ENCODE measurements around the gene PDS5B. TPM values are rescaled to one million over a fixed set of nuclear protein-coding genes. Genes with fewer than 3 reads are reported as not detected.

The PDS5B gene
- total and polyA plus RNA-seq, 10 of the 15 experiments (the other 5 are each of a cell fraction or from before 2014, with no cell fraction given) = 15.4 to 55.3 (median 30.7) TPM

DNA sequence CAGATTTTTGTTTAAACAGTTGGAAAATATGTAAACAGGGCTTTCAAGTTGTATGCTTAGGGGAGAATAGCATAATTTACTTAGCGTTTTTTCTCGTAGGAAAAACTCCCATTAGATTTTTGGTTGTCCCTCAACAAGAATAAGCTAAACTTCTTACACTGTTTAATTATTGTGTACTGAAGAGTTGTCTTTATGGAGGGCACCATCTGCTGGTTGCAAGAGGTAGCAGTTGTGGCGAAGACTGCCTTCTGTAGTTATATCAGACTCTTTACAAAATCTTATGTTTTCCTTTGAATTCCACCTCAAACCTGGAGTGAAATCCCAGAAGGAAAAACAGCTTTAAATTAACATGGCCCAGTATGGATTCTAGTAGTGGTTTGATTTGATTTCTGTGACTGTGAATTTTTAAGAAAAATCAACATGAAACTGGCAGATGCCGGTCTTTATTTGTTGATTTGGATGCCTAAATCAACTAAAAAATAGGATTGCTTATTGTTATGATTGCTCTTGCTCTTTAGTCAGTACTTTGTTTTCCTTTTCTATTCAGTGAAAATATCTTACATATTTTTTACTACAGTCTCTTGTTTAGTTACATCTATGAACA, 53.4 kb downstream of the PDS5B start:
- peak; percentile 91 for ATAC-seq
- intact Hi-C loops (cut with micrococcal nuclease; ENCODE audit: unreplicated experiment) = loop anchor here (1.0 to 10.0 kb wide), 2 partner anchors 53 to 275 kb away; partner anchors contain the start of gene PDS5B
- Histone ChIP-seq H3K4me2 (ENCODE audit: control insufficient read depth, insufficient read depth) (no peak overlapping the region), H3K4me3 (no peak overlapping the region), H3K9me3 (replicated peaks; ENCODE audit: control insufficient read depth, insufficient read depth, low read length) (no peaks in the 10 kb centered on the region), H3K9ac (ENCODE audit: control insufficient read depth, insufficient read depth, low read length) (no peak overlapping the region), H3K27ac (ENCODE audit: control insufficient read depth, insufficient read depth) (no peak overlapping the region), H3K79me2 (ENCODE audit: control insufficient read depth, insufficient read depth, low read length) (peaks cover 75% of the 10 kb centered on the region), H4K20me1 (ENCODE audit: control insufficient read depth, insufficient read depth) (no peaks in the 10 kb centered on the region), H3K27me3 (replicated peaks in 1 of 2; ENCODE audit: control insufficient read depth in 2 of 2, insufficient read depth in 2 of 2, low read length in 1 of 2) (no peaks in the 10 kb centered on the region), H2AFZ (ENCODE audit: control insufficient read depth, low read depth, low read length) (no peak overlapping the region), H3K36me3 (ENCODE audit: control insufficient read depth in 2 of 2, insufficient read depth in 2 of 2, low read length in 1 of 2) (no peaks in the 10 kb centered on the region), H3K4me1 (ENCODE audit: control insufficient read depth, insufficient read depth, low read length) (peaks cover 9% of the 10 kb centered on the region)
- ChIA-PET SMC1A (ENCODE audit: uncharacterized antibody, unreplicated experiment) (interaction anchor here (1.0 to 4.9 kb wide), 9 partner anchors 9 to 272 kb away, joined by 3 to 79 read pairs (median 4); no protein-coding TSS in a partner anchor), RAD21 (ENCODE audit: unreplicated experiment) (interaction anchor here (0.7 to 1.3 kb wide), 7 partner anchors 10 to 903 kb away, joined by 3 to 45 read pairs (median 8); partner anchors contain the start of gene PDS5B), CTCF (interaction anchor here (0.6 to 4.7 kb wide), 22 partner anchors 11 to 903 kb away, joined by 3 to 76 read pairs (median 5); partner anchors contain the start of gene PDS5B), POLR2A (no interaction called here)
- no TSS peak for BruUV-seq (replicated peaks)
- peak; percentile 77 for FAIRE-seq
- WGBS (ENCODE audit: insufficient coverage, insufficient replicate concordance, low lambda C conversion rate, missing lambda C conversion rate) = 25% methylated on average over 4 of the region's 4 CpGs
- peak; percentile 15 for DNase-seq (ENCODE audit: low read depth, low spot score)
- in situ Hi-C loops (cut with MboI) = no loop called here
- TF ChIP-seq RAD21 (IDR thresholded peaks at IDR 0.05; ENCODE audit: insufficient read depth, low read depth, low read length) (peak; percentile 73), ZSCAN29 (IDR thresholded peaks at IDR 0.05) (no peak), MYC (IDR thresholded peaks at IDR 0.05; ENCODE audit: insufficient read depth, insufficient read length, insufficient replicate concordance, low read length, severe bottlenecking) (no peak), SUZ12 (IDR thresholded peaks at IDR 0.05; ENCODE audit: unreplicated experiment) (no peak), FOXM1 (IDR thresholded peaks at IDR 0.05; ENCODE audit: low read depth, low read length) (peak; percentile 38; the same call in 1 of the 2 replicates), ZNF622 (IDR thresholded peaks at IDR 0.05) (no peak), POLR2A (IDR thresholded peaks at IDR 0.05; ENCODE audit: low read depth, low read length) (no peak), EP300 (IDR thresholded peaks at IDR 0.05; ENCODE audit: borderline replicate concordance in 1 of 2, control insufficient read depth in 1 of 2, low read depth in 2 of 2, low read length in 2 of 2) (no peak), SIN3A (IDR thresholded peaks at IDR 0.05; ENCODE audit: low read depth, low read length) (no peak)
- TF ChIP-seq, protein P1, sequence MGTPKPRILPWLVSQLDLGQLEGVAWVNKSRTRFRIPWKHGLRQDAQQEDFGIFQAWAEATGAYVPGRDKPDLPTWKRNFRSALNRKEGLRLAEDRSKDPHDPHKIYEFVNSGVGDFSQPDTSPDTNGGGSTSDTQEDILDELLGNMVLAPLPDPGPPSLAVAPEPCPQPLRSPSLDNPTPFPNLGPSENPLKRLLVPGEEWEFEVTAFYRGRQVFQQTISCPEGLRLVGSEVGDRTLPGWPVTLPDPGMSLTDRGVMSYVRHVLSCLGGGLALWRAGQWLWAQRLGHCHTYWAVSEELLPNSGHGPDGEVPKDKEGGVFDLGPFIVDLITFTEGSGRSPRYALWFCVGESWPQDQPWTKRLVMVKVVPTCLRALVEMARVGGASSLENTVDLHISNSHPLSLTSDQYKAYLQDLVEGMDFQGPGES (IDR thresholded peaks at IDR 0.05) = no peak
- TF ChIP-seq, protein P2, sequence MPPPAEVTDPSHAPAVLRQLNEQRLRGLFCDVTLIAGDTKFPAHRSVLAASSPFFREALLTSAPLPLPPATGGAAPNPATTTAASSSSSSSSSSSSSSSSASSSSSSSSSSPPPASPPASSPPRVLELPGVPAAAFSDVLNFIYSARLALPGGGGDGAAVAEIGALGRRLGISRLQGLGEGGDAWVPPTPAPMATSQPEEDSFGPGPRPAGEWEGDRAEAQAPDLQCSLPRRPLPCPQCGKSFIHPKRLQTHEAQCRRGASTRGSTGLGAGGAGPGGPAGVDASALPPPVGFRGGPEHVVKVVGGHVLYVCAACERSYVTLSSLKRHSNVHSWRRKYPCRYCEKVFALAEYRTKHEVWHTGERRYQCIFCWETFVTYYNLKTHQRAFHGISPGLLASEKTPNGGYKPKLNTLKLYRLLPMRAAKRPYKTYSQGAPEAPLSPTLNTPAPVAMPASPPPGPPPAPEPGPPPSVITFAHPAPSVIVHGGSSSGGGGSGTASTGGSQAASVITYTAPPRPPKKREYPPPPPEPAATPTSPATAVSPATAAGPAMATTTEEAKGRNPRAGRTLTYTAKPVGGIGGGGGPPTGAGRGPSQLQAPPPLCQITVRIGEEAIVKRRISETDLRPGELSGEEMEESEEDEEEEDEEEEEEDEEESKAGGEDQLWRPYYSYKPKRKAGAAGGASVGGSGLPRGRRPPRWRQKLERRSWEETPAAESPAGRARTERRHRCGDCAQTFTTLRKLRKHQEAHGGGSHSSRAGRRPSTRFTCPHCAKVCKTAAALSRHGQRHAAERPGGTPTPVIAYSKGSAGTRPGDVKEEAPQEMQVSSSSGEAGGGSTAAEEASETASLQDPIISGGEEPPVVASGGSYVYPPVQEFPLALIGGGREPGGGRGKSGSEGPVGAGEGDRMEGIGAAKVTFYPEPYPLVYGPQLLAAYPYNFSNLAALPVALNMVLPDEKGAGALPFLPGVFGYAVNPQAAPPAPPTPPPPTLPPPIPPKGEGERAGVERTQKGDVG (CRISPR knock-in tag; IDR thresholded peaks at IDR 0.05) = no peak
- TF ChIP-seq, protein P3, sequence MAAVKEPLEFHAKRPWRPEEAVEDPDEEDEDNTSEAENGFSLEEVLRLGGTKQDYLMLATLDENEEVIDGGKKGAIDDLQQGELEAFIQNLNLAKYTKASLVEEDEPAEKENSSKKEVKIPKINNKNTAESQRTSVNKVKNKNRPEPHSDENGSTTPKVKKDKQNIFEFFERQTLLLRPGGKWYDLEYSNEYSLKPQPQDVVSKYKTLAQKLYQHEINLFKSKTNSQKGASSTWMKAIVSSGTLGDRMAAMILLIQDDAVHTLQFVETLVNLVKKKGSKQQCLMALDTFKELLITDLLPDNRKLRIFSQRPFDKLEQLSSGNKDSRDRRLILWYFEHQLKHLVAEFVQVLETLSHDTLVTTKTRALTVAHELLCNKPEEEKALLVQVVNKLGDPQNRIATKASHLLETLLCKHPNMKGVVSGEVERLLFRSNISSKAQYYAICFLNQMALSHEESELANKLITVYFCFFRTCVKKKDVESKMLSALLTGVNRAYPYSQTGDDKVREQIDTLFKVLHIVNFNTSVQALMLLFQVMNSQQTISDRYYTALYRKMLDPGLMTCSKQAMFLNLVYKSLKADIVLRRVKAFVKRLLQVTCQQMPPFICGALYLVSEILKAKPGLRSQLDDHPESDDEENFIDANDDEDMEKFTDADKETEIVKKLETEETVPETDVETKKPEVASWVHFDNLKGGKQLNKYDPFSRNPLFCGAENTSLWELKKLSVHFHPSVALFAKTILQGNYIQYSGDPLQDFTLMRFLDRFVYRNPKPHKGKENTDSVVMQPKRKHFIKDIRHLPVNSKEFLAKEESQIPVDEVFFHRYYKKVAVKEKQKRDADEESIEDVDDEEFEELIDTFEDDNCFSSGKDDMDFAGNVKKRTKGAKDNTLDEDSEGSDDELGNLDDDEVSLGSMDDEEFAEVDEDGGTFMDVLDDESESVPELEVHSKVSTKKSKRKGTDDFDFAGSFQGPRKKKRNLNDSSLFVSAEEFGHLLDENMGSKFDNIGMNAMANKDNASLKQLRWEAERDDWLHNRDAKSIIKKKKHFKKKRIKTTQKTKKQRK (IDR thresholded peaks at IDR 0.05; ENCODE audit: low read depth, low read length) = no peak
- TF ChIP-seq, protein P4, sequence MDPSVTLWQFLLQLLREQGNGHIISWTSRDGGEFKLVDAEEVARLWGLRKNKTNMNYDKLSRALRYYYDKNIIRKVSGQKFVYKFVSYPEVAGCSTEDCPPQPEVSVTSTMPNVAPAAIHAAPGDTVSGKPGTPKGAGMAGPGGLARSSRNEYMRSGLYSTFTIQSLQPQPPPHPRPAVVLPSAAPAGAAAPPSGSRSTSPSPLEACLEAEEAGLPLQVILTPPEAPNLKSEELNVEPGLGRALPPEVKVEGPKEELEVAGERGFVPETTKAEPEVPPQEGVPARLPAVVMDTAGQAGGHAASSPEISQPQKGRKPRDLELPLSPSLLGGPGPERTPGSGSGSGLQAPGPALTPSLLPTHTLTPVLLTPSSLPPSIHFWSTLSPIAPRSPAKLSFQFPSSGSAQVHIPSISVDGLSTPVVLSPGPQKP (IDR thresholded peaks at IDR 0.05; ENCODE audit: low read depth, low read length) = no peak

All from GM12878 (cell line).